Endodermal cell (in vitro differentiated cells): ENCODE data around the gene ACVR1. TPM values are rescaled to one million over a fixed set of nuclear protein-coding genes. Genes with fewer than 3 reads are reported as not detected.

Experiments
- DNase-seq: peaks from one replicate; pipeline ENCODE4 v3.0.0-alpha.2; 2017
- H3K27ac ChIP-seq: 2 replicates; pipeline ENCODE4 v1.5.1; 2013; ENCODE audit warnings: mild to moderate bottlenecking, low read depth, low read length, moderate library complexity
- H3K27me3 ChIP-seq: 2 replicates; pipeline ENCODE4 v1.6.1; 2013; ENCODE audit warnings: mild to moderate bottlenecking, low read length, moderate library complexity; ENCODE audit not compliant: insufficient read depth, control insufficient read depth, poor library complexity, severe bottlenecking
- H3K36me3 ChIP-seq: 2 replicates; pipeline ENCODE4 v1.7.0; 2013; ENCODE audit warnings: mild to moderate bottlenecking, low read length, moderate library complexity; ENCODE audit not compliant: control insufficient read depth, insufficient read depth
- H3K4me1 ChIP-seq: one replicate; pipeline ENCODE4 v1.7.0; 2013; ENCODE audit warnings: low read length; ENCODE audit not compliant: control insufficient read depth, insufficient read depth
- H3K4me3 ChIP-seq: 2 replicates; pipeline ENCODE4 v1.5.1; 2013; ENCODE audit warnings: mild to moderate bottlenecking, low read length, moderate library complexity
- H3K9ac ChIP-seq: 2 replicates; pipeline ENCODE4 v1.6.1; 2013; ENCODE audit warnings: mild to moderate bottlenecking, low read length, moderate library complexity; ENCODE audit not compliant: poor library complexity, severe bottlenecking; ENCODE audit errors: extremely low read depth
- H3K9me3 ChIP-seq: 2 replicates; pipeline ENCODE4 v1.6.1; 2013; ENCODE audit warnings: mild to moderate bottlenecking, low read length, moderate library complexity; ENCODE audit not compliant: control insufficient read depth
- H3K27ac Mint-ChIP-seq: 2 replicates; pipeline ENCODE4 v1.8.0; 2020; ENCODE audit warnings: mixed read lengths
- H3K27me3 Mint-ChIP-seq: 2 replicates; pipeline ENCODE4 v1.8.0; 2021; ENCODE audit warnings: mild to moderate bottlenecking, mixed read lengths; ENCODE audit not compliant: insufficient read depth
- H3K36me3 Mint-ChIP-seq: 2 replicates; pipeline ENCODE4 v1.8.0; 2020; ENCODE audit warnings: low read depth, mixed read lengths
- H3K4me1 Mint-ChIP-seq: 2 replicates; pipeline ENCODE4 v1.8.0; 2020; ENCODE audit warnings: mixed read lengths
- H3K4me3 Mint-ChIP-seq: 2 replicates; pipeline ENCODE4 v1.8.0; 2020; ENCODE audit warnings: mild to moderate bottlenecking, moderate library complexity, mixed read lengths
- H3K9me3 Mint-ChIP-seq: 2 replicates; pipeline ENCODE4 v1.8.0; 2020; ENCODE audit warnings: mild to moderate bottlenecking, mixed read lengths
- WGBS, 2 experiments: methylation state at CpG; one replicate each; pipeline versions ENCODE4 v1.1.5 to v1.1.7; 2013; ENCODE audit warnings: missing lambda C conversion rate in 2 of 2, mixed read lengths in 1 of 2; ENCODE audit not compliant: insufficient coverage in 1 of 2, insufficient read length in 1 of 2; 5-methylcytosine and 5-hydroxymethylcytosine counted together
- total RNA-seq, 2 donors: library from RNA; stranded (reverse); fragmentation: NEBNext Ultra II Directional in 1 of 2; extraction: Animal tissue kit (Norgen Biotek cat#: 25700) in 1 of 2; gene quantifications; 2 replicates in 1 of 2; 3 replicates in 1 of 2; pipeline ENCODE4 v1.2.1, GENCODE V29; 2021
- TF ChIP-seq, protein P1 (sequence below): fragments of 200-600 bp; sonication (generic); conservative IDR thresholded peaks from 2 replicates; pipeline ENCODE4 v1.5.0; 2021; ENCODE audit warnings: antibody characterized with exemption, mild to moderate bottlenecking

ACVR1 gene
- total RNA-seq, 2 donors from 2014 or later = 21.1 to 26.9 TPM

DNA sequence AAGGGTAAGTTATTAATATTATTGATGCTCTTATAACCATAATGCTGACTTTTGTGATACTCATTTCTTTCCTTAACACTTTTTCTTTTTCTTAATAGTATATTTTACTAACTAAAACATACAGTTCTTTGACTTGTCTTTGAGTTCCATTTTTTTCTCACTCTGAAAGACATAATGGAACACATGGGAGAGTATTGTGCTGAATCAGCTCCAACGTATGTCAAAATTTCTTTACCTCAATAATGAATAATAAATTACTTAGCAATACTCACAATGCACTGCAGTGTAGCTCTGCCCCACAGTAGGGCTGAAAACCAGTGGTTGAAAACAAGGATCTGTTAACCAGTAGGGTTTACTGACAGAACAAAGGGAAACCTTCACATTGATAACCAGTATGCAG is 40.7 kb downstream of the ACVR1 start:
- Mint-ChIP-seq H3K27me3 (no peaks in the 10 kb centered on the region), H3K9me3 (no peaks in the 10 kb centered on the region), H3K4me1 (peaks cover 63% of the 10 kb centered on the region), H3K4me3 (no peak overlapping the region), H3K36me3 (no peaks in the 10 kb centered on the region), H3K27ac (no peak overlapping the region)
- Histone ChIP-seq H3K4me1 (peaks cover 23% of the 10 kb centered on the region), H3K9me3 (no peaks in the 10 kb centered on the region), H3K27ac (no peak overlapping the region), H3K27me3 (no peaks in the 10 kb centered on the region), H3K36me3 (no peaks in the 10 kb centered on the region), H3K9ac (no peak overlapping the region), H3K4me3 (no peak overlapping the region)
- WGBS, 2 experiments = 88% methylated on average over 1 of the region's 1 CpG; no CpG with 5 or more reads in 1 of the 2 experiments
- no peak for DNase-seq
- TF ChIP-seq, protein P1, sequence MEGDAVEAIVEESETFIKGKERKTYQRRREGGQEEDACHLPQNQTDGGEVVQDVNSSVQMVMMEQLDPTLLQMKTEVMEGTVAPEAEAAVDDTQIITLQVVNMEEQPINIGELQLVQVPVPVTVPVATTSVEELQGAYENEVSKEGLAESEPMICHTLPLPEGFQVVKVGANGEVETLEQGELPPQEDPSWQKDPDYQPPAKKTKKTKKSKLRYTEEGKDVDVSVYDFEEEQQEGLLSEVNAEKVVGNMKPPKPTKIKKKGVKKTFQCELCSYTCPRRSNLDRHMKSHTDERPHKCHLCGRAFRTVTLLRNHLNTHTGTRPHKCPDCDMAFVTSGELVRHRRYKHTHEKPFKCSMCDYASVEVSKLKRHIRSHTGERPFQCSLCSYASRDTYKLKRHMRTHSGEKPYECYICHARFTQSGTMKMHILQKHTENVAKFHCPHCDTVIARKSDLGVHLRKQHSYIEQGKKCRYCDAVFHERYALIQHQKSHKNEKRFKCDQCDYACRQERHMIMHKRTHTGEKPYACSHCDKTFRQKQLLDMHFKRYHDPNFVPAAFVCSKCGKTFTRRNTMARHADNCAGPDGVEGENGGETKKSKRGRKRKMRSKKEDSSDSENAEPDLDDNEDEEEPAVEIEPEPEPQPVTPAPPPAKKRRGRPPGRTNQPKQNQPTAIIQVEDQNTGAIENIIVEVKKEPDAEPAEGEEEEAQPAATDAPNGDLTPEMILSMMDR = no peak

DNA sequence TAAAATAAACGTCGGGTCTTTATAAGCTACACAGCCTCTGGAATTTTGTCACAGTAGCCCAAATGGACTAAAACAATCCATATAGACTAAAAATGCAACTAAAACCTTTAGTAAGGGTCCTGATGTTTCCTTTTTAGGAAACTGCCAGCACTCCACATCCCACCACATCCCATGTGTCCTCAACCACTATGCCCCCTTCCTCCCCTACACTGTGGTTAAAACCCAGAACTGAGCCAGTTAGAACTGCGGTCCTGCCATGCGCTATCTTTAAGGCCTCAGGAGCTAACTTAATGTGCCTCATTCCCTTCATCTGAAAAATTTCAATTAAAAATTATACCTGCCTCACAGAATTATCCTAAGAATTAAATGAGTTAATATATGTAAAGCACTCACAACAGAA is 41.1 kb downstream of the ACVR1 start:
- Mint-ChIP-seq H3K36me3 (no peaks in the 10 kb centered on the region), H3K4me1 (peaks cover 59% of the 10 kb centered on the region), H3K9me3 (no peaks in the 10 kb centered on the region), H3K27ac (no peak overlapping the region), H3K4me3 (no peak overlapping the region), H3K27me3 (no peaks in the 10 kb centered on the region)
- DNase-seq = no peak
- no peaks in the 10 kb centered on the region for H3K27me3 ChIP-seq
- TF ChIP-seq, protein P1 = no peak
- H3K9ac ChIP-seq = no peak overlapping the region
- WGBS, 2 experiments = 96 to 100% methylated on average over 3 to 4 of the region's 4 CpGs
- no peak overlapping the region for H3K4me3 ChIP-seq
- no peak overlapping the region for H3K27ac ChIP-seq
- H3K4me1 ChIP-seq = peaks cover 19% of the 10 kb centered on the region
- H3K9me3 ChIP-seq = no peaks in the 10 kb centered on the region
- no peaks in the 10 kb centered on the region for H3K36me3 ChIP-seq

DNA sequence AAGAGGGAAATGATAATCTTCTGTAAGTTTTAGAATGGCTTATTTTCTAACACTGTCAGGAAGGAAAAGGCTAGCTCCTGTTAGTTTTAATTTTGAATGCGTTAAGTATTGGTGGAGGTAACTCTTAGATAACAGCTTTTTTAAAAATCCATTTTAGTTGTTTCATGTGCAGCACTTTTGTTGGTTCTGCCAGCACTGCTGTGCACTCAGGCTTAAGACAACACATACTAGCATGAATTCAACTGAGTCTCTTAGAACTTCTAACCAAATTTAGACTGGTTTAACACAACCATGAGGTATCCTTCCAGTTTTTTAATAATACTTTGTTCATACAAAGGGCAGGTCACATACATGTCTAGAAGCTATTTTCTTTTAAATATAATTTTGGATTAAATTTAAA is 42.4 kb downstream of the ACVR1 start:
- H3K27me3 ChIP-seq = no peaks in the 10 kb centered on the region
- Mint-ChIP-seq H3K27ac (no peak overlapping the region), H3K4me1 (peaks cover 47% of the 10 kb centered on the region), H3K9me3 (no peaks in the 10 kb centered on the region), H3K27me3 (no peaks in the 10 kb centered on the region), H3K4me3 (no peak overlapping the region), H3K36me3 (peaks cover 3% of the 10 kb centered on the region)
- DNase-seq = no peak
- no peak overlapping the region for H3K4me3 ChIP-seq
- H3K4me1 ChIP-seq = peaks cover 14% of the 10 kb centered on the region
- no peaks in the 10 kb centered on the region for H3K9me3 ChIP-seq
- no peaks in the 10 kb centered on the region for H3K36me3 ChIP-seq
- TF ChIP-seq, protein P1 = no peak
- no peak overlapping the region for H3K9ac ChIP-seq
- H3K27ac ChIP-seq = no peak overlapping the region
- 100% methylated on average over 1 of the region's 1 CpG; no CpG with 5 or more reads in 1 of the 2 experiments for WGBS, 2 experiments
